Astrocyte (in vitro differentiated cells and primary cell): ENCODE data around the gene HBA2. TPM values are rescaled to one million over a fixed set of nuclear protein-coding genes. Genes with fewer than 3 reads are reported as not detected.

Experiments used
- DNase-seq: peaks from one replicate; pipeline ENCODE4 v3.0.0-alpha.2; 2010; ENCODE audit warnings: low read depth
- FAIRE-seq: peaks from 2 replicates; lab custom pipeline; 2011; peaks lifted over from hg19 to GRCh38; lab: Jason Lieb, UNC
- H2AFZ ChIP-seq: 2 replicates; pipeline ENCODE4 v1.6.0; 2012; ENCODE audit warnings: low read depth, low read length, inconsistent platforms
- H3K27ac ChIP-seq: 2 replicates; pipeline ENCODE4 v1.5.1; 2011; ENCODE audit warnings: low read depth, low read length, inconsistent platforms
- H3K27me3 ChIP-seq: 2 replicates; pipeline ENCODE4 v1.6.0; 2011; ENCODE audit warnings: low read length, inconsistent platforms; ENCODE audit not compliant: insufficient read depth
- H3K36me3 ChIP-seq: 2 replicates; pipeline ENCODE4 v1.5.1; 2011; ENCODE audit warnings: low read length, inconsistent platforms; ENCODE audit not compliant: insufficient read depth
- H3K4me1 ChIP-seq: 2 replicates; pipeline ENCODE4 v1.5.1; 2011; ENCODE audit warnings: low read length, inconsistent platforms; ENCODE audit not compliant: insufficient read depth
- H3K4me2 ChIP-seq: 2 replicates; pipeline ENCODE4 v1.6.0; 2012; ENCODE audit warnings: low read length, inconsistent platforms
- H3K4me3 ChIP-seq: 2 replicates; pipeline ENCODE4 v1.5.1; 2011; ENCODE audit warnings: low read depth, mild to moderate bottlenecking, low read length, inconsistent platforms; ENCODE audit not compliant: insufficient read depth
- H3K79me2 ChIP-seq: 2 replicates; pipeline ENCODE4 v1.6.0; 2012; ENCODE audit warnings: mild to moderate bottlenecking, low read length, inconsistent platforms; ENCODE audit not compliant: insufficient read depth
- H3K9ac ChIP-seq: 2 replicates; pipeline ENCODE4 v1.6.0; 2012; ENCODE audit warnings: mild to moderate bottlenecking, low read length, inconsistent platforms
- H3K9me3 ChIP-seq: 2 replicates; pipeline ENCODE4 v1.5.1; 2012; ENCODE audit warnings: low read depth, mild to moderate bottlenecking, low read length, inconsistent platforms; ENCODE audit not compliant: insufficient read depth
- H4K20me1 ChIP-seq: 2 replicates; pipeline ENCODE4 v1.6.0; 2012; ENCODE audit warnings: low read length, inconsistent platforms; ENCODE audit not compliant: insufficient read depth
- H3K27ac Mint-ChIP-seq: one replicate; pipeline ENCODE4 v1.8.0; 2021; ENCODE audit warnings: mild to moderate bottlenecking, mixed read lengths; ENCODE audit not compliant: unreplicated experiment
- H3K27me3 Mint-ChIP-seq: one replicate; pipeline ENCODE4 v1.8.0; 2021; ENCODE audit warnings: low read depth, mixed read lengths; ENCODE audit not compliant: unreplicated experiment
- H3K36me3 Mint-ChIP-seq: one replicate; pipeline ENCODE4 v1.8.0; 2021; ENCODE audit warnings: low read depth, mixed read lengths; ENCODE audit not compliant: unreplicated experiment
- H3K4me1 Mint-ChIP-seq: one replicate; pipeline ENCODE4 v1.8.0; 2021; ENCODE audit warnings: low read depth, mixed read lengths; ENCODE audit not compliant: unreplicated experiment
- H3K4me3 Mint-ChIP-seq: one replicate; pipeline ENCODE4 v1.8.0; 2021; ENCODE audit warnings: mild to moderate bottlenecking, moderate library complexity, mixed read lengths; ENCODE audit not compliant: unreplicated experiment
- H3K9me3 Mint-ChIP-seq: one replicate; pipeline ENCODE4 v1.8.0; 2021; ENCODE audit warnings: mild to moderate bottlenecking, mixed read lengths; ENCODE audit not compliant: unreplicated experiment
- EZH2 ChIP-seq: IDR thresholded peaks from 2 replicates; pipeline ENCODE4 v1.6.1; 2012; ENCODE audit warnings: mild to moderate bottlenecking, low read length, inconsistent platforms; ENCODE audit not compliant: insufficient read depth
- total RNA-seq: library from RNA; stranded (reverse); gene quantifications from 2 replicates; pipeline ENCODE4 v1.2.1, GENCODE V29; 2021
- TF ChIP-seq, protein P1 (sequence below): IDR thresholded peaks from 2 replicates; pipeline ENCODE4 v1.5.1; 2011; ENCODE audit warnings: low read depth, mild to moderate bottlenecking, inconsistent platforms, low read length, moderate library complexity; ENCODE audit not compliant: insufficient read depth

HBA2 gene
- total RNA-seq, 1 donor from 2014 or later = 1.4 TPM

DNA sequence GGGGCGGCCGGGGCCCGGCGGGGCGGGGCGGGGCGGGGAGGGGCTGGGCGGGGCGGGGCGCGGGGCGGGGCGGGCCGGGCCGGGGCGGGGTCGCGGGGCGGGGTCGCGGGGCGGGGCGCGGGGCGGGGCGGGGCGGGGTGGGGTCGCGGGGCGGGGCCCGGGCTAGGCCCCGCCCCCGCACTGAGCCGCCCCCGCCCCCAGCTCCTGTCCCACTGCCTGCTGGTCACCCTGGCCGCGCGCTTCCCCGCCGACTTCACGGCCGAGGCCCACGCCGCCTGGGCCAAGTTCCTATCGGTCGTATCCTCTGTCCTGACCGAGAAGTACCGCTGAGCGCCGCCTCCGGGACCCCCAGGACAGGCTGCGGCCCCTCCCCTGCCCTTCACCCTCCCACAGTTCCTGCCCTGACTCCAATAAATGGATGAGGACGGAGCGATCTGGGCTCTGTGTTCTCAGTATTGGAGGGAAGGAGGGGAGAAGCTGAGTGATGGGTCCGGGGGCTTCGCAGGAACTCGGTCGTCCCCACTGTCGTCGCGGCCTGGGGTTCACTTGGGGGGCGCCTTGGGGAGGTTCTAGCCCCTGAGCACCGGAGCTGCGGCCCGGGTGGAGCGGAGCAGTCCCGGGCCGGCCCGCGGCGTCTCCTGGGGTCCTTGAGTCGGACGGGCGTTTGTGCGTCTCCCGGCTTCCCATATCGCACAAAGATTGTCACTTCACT is 7.7 kb upstream of the HBA2 start:
- Histone ChIP-seq H3K9ac (no peak overlapping the region), H3K4me3 (no peak overlapping the region), H3K27ac (no peak overlapping the region), H3K36me3 (no peaks in the 10 kb centered on the region), H4K20me1 (no peaks in the 10 kb centered on the region), H3K4me2 (peak overlapping the region; percentile 48), H3K79me2 (no peaks in the 10 kb centered on the region), H3K4me1 (peaks cover 6% of the 10 kb centered on the region), H3K27me3 (peaks cover 38% of the 10 kb centered on the region), H2AFZ (no peak overlapping the region), H3K9me3 (peaks cover 2% of the 10 kb centered on the region)
- H3K4me3 Mint-ChIP-seq = no peak overlapping the region
- TF ChIP-seq, protein P1, sequence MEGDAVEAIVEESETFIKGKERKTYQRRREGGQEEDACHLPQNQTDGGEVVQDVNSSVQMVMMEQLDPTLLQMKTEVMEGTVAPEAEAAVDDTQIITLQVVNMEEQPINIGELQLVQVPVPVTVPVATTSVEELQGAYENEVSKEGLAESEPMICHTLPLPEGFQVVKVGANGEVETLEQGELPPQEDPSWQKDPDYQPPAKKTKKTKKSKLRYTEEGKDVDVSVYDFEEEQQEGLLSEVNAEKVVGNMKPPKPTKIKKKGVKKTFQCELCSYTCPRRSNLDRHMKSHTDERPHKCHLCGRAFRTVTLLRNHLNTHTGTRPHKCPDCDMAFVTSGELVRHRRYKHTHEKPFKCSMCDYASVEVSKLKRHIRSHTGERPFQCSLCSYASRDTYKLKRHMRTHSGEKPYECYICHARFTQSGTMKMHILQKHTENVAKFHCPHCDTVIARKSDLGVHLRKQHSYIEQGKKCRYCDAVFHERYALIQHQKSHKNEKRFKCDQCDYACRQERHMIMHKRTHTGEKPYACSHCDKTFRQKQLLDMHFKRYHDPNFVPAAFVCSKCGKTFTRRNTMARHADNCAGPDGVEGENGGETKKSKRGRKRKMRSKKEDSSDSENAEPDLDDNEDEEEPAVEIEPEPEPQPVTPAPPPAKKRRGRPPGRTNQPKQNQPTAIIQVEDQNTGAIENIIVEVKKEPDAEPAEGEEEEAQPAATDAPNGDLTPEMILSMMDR = no peak
- no peak for TF ChIP-seq EZH2
- no peak for DNase-seq
- no peaks in the 10 kb centered on the region for H3K36me3 Mint-ChIP-seq
- FAIRE-seq = no peak
- no peaks in the 10 kb centered on the region for H3K4me1 Mint-ChIP-seq
- no peak overlapping the region for H3K27ac Mint-ChIP-seq
- peaks cover 6% of the 10 kb centered on the region for H3K9me3 Mint-ChIP-seq
- H3K27me3 Mint-ChIP-seq = peaks cover 45% of the 10 kb centered on the region

DNA sequence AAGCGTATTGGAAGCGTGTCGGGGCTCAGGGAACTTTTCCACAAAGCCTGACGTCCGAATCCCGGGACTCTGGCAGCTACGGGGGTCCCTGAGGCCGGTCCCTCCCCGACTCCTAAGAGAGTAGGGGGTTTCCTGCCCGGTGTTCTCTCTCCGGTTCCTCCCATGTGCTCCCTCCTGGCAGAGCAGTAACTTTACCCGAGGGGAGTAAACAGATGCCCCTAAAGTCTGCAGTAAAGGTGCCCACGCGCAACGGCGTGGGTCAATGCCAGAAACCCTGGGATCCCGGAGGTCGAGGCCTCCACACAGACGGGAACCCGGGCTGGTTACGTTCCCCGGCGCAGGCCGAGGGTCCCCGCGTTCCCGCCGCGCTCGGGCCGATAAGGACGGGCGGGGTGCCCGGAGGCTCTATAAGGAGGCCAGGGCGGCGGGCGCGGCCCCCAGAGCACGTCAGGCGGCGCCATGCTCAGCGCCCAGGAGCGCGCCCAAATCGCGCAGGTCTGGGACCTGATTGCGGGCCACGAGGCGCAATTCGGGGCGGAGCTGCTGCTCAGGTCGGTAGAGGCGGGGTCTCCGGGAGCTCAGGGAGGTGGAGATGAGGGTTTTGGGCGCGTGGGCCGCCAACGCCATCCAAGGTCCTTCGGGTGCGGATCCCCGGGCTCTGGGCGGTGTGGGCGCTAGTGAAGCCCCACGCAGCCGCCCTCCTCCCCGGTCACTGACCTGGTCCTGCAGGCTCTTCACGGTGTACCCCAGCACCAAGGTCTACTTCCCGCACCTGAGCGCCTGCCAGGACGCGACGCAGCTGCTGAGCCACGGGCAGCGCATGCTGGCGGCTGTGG is 6.9 kb upstream of the HBA2 start, which contains the start of gene HBM:
Gene HBM (plus strand): TSS at position 440 of the 836 bp plus-strand sequence. CDS start 20 bp downstream, at position 460.
- H3K9ac ChIP-seq = no peak within 1 kb of the TSS
- Mint-ChIP-seq H3K27ac (no peak within 1 kb of the TSS), H3K27me3 (peaks cover 50% of the 10 kb centered on the region), H3K9me3 (peaks cover 10% of the 10 kb centered on the region), H3K4me1 (peaks cover 2% of the 10 kb centered on the region), H3K36me3 (no peaks in the 10 kb centered on the region), H3K4me3 (no peak within 1 kb of the TSS)
- peak within 1 kb of the TSS; percentile 48 for H3K4me2 ChIP-seq
- TF ChIP-seq EZH2 = peak; percentile 84
- TF ChIP-seq, protein P1 = no peak
- H3K9me3 ChIP-seq = peaks cover 2% of the 10 kb centered on the region
- no peaks in the 10 kb centered on the region for H3K36me3 ChIP-seq
- no peaks in the 10 kb centered on the region for H4K20me1 ChIP-seq
- peaks cover 39% of the 10 kb centered on the region for H3K27me3 ChIP-seq
- H3K4me1 ChIP-seq = peaks cover 6% of the 10 kb centered on the region
- no peak within 1 kb of the TSS for H3K4me3 ChIP-seq
- no peaks in the 10 kb centered on the region for H3K79me2 ChIP-seq
- DNase-seq (no peak), FAIRE-seq (no peak)
- H2AFZ ChIP-seq = no peak within 1 kb of the TSS
- no peak within 1 kb of the TSS for H3K27ac ChIP-seq
